Natural killer cell treated with Interleukin-12 subunit alpha and Interleukin-12 subunit beta and Interleukin-15 and Interleukin-18, amount 100 ng/mL, for 72 hours (primary cell): ENCODE data around the gene PIGL. TPM values are rescaled to one million over a fixed set of nuclear protein-coding genes. Genes with fewer than 3 reads are reported as not detected.
"Not testable (repeated sequence)": the region's sequence is repeated elsewhere in the genome, so short reads cannot be mapped to it uniquely, and the experiment has no call there.

Source experiments
- ATAC-seq, 2 donors: fragments of 150-1000 bp; cut with Tn5 transposase in 1 of 2; sonication (Bioruptor Pico), chemical (Tn5 transposase) in 1 of 2; 2 replicates each; pipeline ENCODE4 v1.10.0; 2021
- DNase-seq: peaks from one replicate; pipeline ENCODE4 v3.0.0; 2022; ENCODE audit warnings: low spot score
- H3K27ac Mint-ChIP-seq, 2 donors: 1 replicate in 1 of 2; 2 replicates in 1 of 2; pipeline ENCODE4 v1.8.0; 2022; ENCODE audit warnings: mixed read lengths in 2 of 2, mild to moderate bottlenecking in 1 of 2, moderate library complexity in 1 of 2
- H3K27me3 Mint-ChIP-seq, 2 donors: 1 replicate in 1 of 2; 2 replicates in 1 of 2; pipeline ENCODE4 v1.8.0; 2022; ENCODE audit warnings: mixed read lengths in 2 of 2
- H3K36me3 Mint-ChIP-seq: one replicate; pipeline ENCODE4 v1.8.0; 2022; ENCODE audit warnings: mixed read lengths
- H3K4me1 Mint-ChIP-seq, 2 donors: 1 replicate in 1 of 2; 2 replicates in 1 of 2; pipeline ENCODE4 v1.8.0; 2022; ENCODE audit warnings: low read depth in 2 of 2, mixed read lengths in 2 of 2, mild to moderate bottlenecking in 1 of 2
- H3K4me3 Mint-ChIP-seq: one replicate; pipeline ENCODE4 v1.8.0; 2022; ENCODE audit warnings: mixed read lengths
- H3K9me3 Mint-ChIP-seq: 2 replicates; pipeline ENCODE4 v1.8.0; 2022; ENCODE audit warnings: mixed read lengths
- total RNA-seq, 2 donors: library from RNA; stranded (reverse); gene quantifications; one replicate each; pipeline ENCODE4 v1.2.3, GENCODE V29; 2022

PIGL gene
- total RNA-seq, 2 donors from 2014 or later = 26.4 to 67.4 TPM

- H3K27me3 Mint-ChIP-seq = no peaks in the 10 kb centered on the region
- no peaks in the 10 kb centered on the region for H3K36me3 Mint-ChIP-seq
- H3K9me3 Mint-ChIP-seq = no peaks in the 10 kb centered on the region
- H3K4me3 Mint-ChIP-seq = no peak overlapping the region
- peaks cover 6 to 10% of the 10 kb centered on the region in 2 donors for H3K4me1 Mint-ChIP-seq
- DNase-seq (no peak), ATAC-seq (no peak)
- no peak overlapping the region for H3K27ac Mint-ChIP-seq
Observed at GRCh38 chr17:16293931-16294330, 76.9 kb downstream of the PIGL start.

- no peaks in the 10 kb centered on the region for H3K9me3 Mint-ChIP-seq
- H3K4me1 Mint-ChIP-seq = peaks cover 0 to 4% of the 10 kb centered on the region in 2 donors
- no peaks in the 10 kb centered on the region for H3K27me3 Mint-ChIP-seq
- no peaks in the 10 kb centered on the region for H3K36me3 Mint-ChIP-seq
- H3K4me3 Mint-ChIP-seq = no peak overlapping the region
- ATAC-seq (no peak), DNase-seq (no peak)
- no peak overlapping the region for H3K27ac Mint-ChIP-seq
Observed at GRCh38 chr17:16294560-16294959, 77.5 kb downstream of the PIGL start.

GRCh38 chr17:16296072-16296471 lies 79.1 kb downstream of the PIGL start:
- not testable (repeated sequence) for H3K9me3 Mint-ChIP-seq, ATAC-seq, DNase-seq, H3K4me3 Mint-ChIP-seq, H3K27ac Mint-ChIP-seq, H3K27me3 Mint-ChIP-seq, H3K4me1 Mint-ChIP-seq, H3K36me3 Mint-ChIP-seq

GRCh38 chr17:16297367-16298139 lies 80.5 kb downstream of the PIGL start:
- Mint-ChIP-seq H3K36me3 (peaks cover 5% of the 10 kb centered on the region), H3K9me3 (no peaks in the 10 kb centered on the region), H3K4me3 (no peak overlapping the region), H3K27ac (no peak overlapping the region), H3K27me3 (no peaks in the 10 kb centered on the region), H3K4me1 (peaks cover 0 to 4% of the 10 kb centered on the region in 2 donors)
- ATAC-seq (no peak), DNase-seq (no peak)

GRCh38 chr17:16298140-16298662 lies 81.2 kb downstream of the PIGL start:
- ATAC-seq = no peak
- no peak overlapping the region for H3K27ac Mint-ChIP-seq
- H3K9me3 Mint-ChIP-seq = no peaks in the 10 kb centered on the region
- DNase-seq = no peak
- H3K4me1 Mint-ChIP-seq = peaks cover 0 to 4% of the 10 kb centered on the region in 2 donors
- H3K27me3 Mint-ChIP-seq = no peaks in the 10 kb centered on the region
- peaks cover 5% of the 10 kb centered on the region for H3K36me3 Mint-ChIP-seq
- H3K4me3 Mint-ChIP-seq = no peak overlapping the region

- DNase-seq (no peak), ATAC-seq (no peak)
- Mint-ChIP-seq H3K27me3 (no peaks in the 10 kb centered on the region), H3K4me1 (no peaks in the 10 kb centered on the region), H3K36me3 (peaks cover 5% of the 10 kb centered on the region), H3K9me3 (no peaks in the 10 kb centered on the region), H3K4me3 (no peak overlapping the region), H3K27ac (no peak overlapping the region)
Observed at GRCh38 chr17:16300554-16300953, 83.5 kb downstream of the PIGL start.

- Mint-ChIP-seq H3K36me3 (peaks cover 5% of the 10 kb centered on the region), H3K4me1 (no peaks in the 10 kb centered on the region), H3K27ac (peak overlapping the region in 1 of 2 donors; percentile 19), H3K9me3 (no peaks in the 10 kb centered on the region), H3K27me3 (no peaks in the 10 kb centered on the region), H3K4me3 (no peak overlapping the region)
- no peak for ATAC-seq
- no peak for DNase-seq
Observed at GRCh38 chr17:16301963-16302855, 85.2 kb downstream of the PIGL start.

- ATAC-seq = no peak
- no peak overlapping the region for H3K4me3 Mint-ChIP-seq
- H3K27me3 Mint-ChIP-seq = no peaks in the 10 kb centered on the region
- H3K9me3 Mint-ChIP-seq = no peaks in the 10 kb centered on the region
- H3K4me1 Mint-ChIP-seq = no peaks in the 10 kb centered on the region
- no peak overlapping the region for H3K27ac Mint-ChIP-seq
- DNase-seq = no peak
- H3K36me3 Mint-ChIP-seq = peaks cover 5% of the 10 kb centered on the region
Observed at GRCh38 chr17:16302856-16303255, 85.8 kb downstream of the PIGL start.

GRCh38 chr17:16304830-16305229 lies 87.8 kb downstream of the PIGL start:
- ATAC-seq (no peak), DNase-seq (no peak)
- H3K27me3 Mint-ChIP-seq = no peaks in the 10 kb centered on the region
- H3K4me1 Mint-ChIP-seq = no peaks in the 10 kb centered on the region
- H3K9me3 Mint-ChIP-seq = no peaks in the 10 kb centered on the region
- no peak overlapping the region for H3K27ac Mint-ChIP-seq
- no peak overlapping the region for H3K4me3 Mint-ChIP-seq
- peaks cover 5% of the 10 kb centered on the region for H3K36me3 Mint-ChIP-seq

GRCh38 chr17:16306211-16306610 lies 89.2 kb downstream of the PIGL start:
- Mint-ChIP-seq H3K4me1 (peaks cover 6 to 10% of the 10 kb centered on the region in 2 donors), H3K27ac (no peak overlapping the region), H3K9me3 (no peaks in the 10 kb centered on the region), H3K4me3 (no peak overlapping the region), H3K27me3 (no peaks in the 10 kb centered on the region), H3K36me3 (peaks cover 5% of the 10 kb centered on the region)
- ATAC-seq (no peak), DNase-seq (no peak)

- peaks cover 6 to 12% of the 10 kb centered on the region in 2 donors for H3K4me1 Mint-ChIP-seq
- DNase-seq, H3K27me3 Mint-ChIP-seq, H3K27ac Mint-ChIP-seq, ATAC-seq, H3K36me3 Mint-ChIP-seq, H3K9me3 Mint-ChIP-seq, H3K4me3 Mint-ChIP-seq: not testable (repeated sequence)
Observed at GRCh38 chr17:16312061-16312460, 95.1 kb downstream of the PIGL start.

GRCh38 chr17:16313139-16314090 lies 96.4 kb downstream of the PIGL start:
- ATAC-seq (no peak), DNase-seq (no peak)
- H3K36me3 Mint-ChIP-seq = peaks cover 6% of the 10 kb centered on the region
- H3K27me3 Mint-ChIP-seq = no peaks in the 10 kb centered on the region
- no peak overlapping the region for H3K4me3 Mint-ChIP-seq
- peaks cover 6 to 12% of the 10 kb centered on the region in 2 donors for H3K4me1 Mint-ChIP-seq
- no peaks in the 10 kb centered on the region for H3K9me3 Mint-ChIP-seq
- H3K27ac Mint-ChIP-seq = no peak overlapping the region

GRCh38 chr17:16314189-16314588 lies 97.2 kb downstream of the PIGL start:
- no peak for ATAC-seq
- Mint-ChIP-seq H3K27me3 (no peaks in the 10 kb centered on the region), H3K9me3 (no peaks in the 10 kb centered on the region), H3K4me3 (no peak overlapping the region), H3K4me1 (peaks cover 6 to 12% of the 10 kb centered on the region in 2 donors), H3K27ac (no peak overlapping the region), H3K36me3 (peaks cover 6% of the 10 kb centered on the region)
- DNase-seq = no peak
